ENCODE data around the gene CDKN2AIPNL. TPM values are rescaled to one million over a fixed set of nuclear protein-coding genes. Genes with fewer than 3 reads are reported as not detected.

CDKN2AIPNL gene
- total RNA-seq, 2 experiments from 2014 or later: 12.8 to 15.5 TPM

DNA sequence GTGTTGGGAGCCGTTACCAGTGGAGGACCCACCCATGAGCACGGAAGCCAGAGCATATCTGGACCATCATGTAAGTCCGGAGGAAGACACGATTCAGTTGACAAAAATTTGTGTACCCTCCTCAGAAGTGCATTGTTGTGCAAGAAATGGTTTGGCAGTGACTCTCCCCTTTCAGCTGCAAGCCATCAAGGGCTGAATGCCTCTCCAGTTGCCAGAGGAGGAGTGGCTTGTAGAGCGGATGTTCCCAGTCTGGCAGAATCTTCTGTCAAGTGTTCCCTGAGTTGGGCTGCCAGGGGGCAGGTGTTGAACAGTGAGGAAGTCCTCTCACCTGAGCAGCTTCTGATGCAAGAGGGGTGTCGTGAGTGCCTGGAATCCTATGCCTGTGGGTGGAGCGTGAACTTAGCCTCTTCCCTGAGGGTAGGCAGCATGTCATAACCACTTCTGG lies 27.6 kb upstream of the CDKN2AIPNL start:
- ATAC-seq (ENCODE audit: poor library complexity): no peak
- POLR2A ChIA-PET: no interaction called here
- Histone ChIP-seq H3K4me1 (ENCODE audit: insufficient read depth, low read length) (peaks cover 16% of the 10 kb centered on the region), H3K27ac (ENCODE audit: low read depth in 1 of 2, low read length in 2 of 2) (no peak overlapping the region), H3K36me3 (ENCODE audit: insufficient read depth, low read length) (no peaks in the 10 kb centered on the region), H3K27me3 (ENCODE audit: control insufficient read depth in 1 of 2, insufficient read depth in 2 of 2, low read length in 2 of 2) (no peaks in the 10 kb centered on the region), H3K4me3 (ENCODE audit: low read length) (no peak overlapping the region), H3K9me3 (ENCODE audit: control insufficient read depth in 1 of 2, insufficient read depth in 1 of 2, low read length in 2 of 2) (no peaks in the 10 kb centered on the region)
- TF ChIP-seq, protein P1, sequence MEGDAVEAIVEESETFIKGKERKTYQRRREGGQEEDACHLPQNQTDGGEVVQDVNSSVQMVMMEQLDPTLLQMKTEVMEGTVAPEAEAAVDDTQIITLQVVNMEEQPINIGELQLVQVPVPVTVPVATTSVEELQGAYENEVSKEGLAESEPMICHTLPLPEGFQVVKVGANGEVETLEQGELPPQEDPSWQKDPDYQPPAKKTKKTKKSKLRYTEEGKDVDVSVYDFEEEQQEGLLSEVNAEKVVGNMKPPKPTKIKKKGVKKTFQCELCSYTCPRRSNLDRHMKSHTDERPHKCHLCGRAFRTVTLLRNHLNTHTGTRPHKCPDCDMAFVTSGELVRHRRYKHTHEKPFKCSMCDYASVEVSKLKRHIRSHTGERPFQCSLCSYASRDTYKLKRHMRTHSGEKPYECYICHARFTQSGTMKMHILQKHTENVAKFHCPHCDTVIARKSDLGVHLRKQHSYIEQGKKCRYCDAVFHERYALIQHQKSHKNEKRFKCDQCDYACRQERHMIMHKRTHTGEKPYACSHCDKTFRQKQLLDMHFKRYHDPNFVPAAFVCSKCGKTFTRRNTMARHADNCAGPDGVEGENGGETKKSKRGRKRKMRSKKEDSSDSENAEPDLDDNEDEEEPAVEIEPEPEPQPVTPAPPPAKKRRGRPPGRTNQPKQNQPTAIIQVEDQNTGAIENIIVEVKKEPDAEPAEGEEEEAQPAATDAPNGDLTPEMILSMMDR (IDR thresholded peaks at IDR 0.05): no peak
- H3K4me3 Mint-ChIP-seq: no peak overlapping the region
- peaks cover 18% of the 10 kb centered on the region for H3K4me1 Mint-ChIP-seq (ENCODE audit: low read depth)
- DNase-seq: no peak
- no peaks in the 10 kb centered on the region for H3K9me3 Mint-ChIP-seq
- CTCF ChIA-PET: no interaction called here
- H3K27me3 Mint-ChIP-seq: no peaks in the 10 kb centered on the region
- intact Hi-C loops (cut with DNase I, micrococcal nuclease): no loop called here
- H3K27ac Mint-ChIP-seq: no peak overlapping the region
- H3K36me3 Mint-ChIP-seq (ENCODE audit: low read depth): no peaks in the 10 kb centered on the region

DNA sequence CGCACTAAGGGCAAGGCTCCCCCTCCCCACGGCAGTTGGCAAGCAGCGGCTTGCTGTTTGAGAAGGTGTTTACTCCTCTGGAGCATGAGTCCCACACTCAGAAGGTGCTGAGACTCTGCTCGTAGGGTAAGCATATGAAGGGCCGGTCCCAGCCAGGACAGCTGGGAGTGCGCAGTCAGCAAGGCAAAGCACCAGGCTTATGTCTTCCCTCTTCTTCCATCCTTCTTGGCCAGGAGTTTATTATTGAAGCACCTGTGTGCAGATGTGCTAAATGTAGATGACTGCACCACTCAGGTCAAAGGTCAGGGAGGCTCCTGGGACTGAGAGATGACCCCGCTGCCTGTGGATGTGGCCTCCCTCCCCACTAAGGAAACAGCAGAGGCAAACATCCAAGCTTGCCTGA lies 27.0 kb upstream of the CDKN2AIPNL start:
- Histone ChIP-seq H3K27ac (ENCODE audit: low read depth in 1 of 2, low read length in 2 of 2) (no peak overlapping the region), H3K36me3 (ENCODE audit: insufficient read depth, low read length) (no peaks in the 10 kb centered on the region), H3K9me3 (ENCODE audit: control insufficient read depth in 1 of 2, insufficient read depth in 1 of 2, low read length in 2 of 2) (no peaks in the 10 kb centered on the region), H3K4me1 (ENCODE audit: insufficient read depth, low read length) (peaks cover 16% of the 10 kb centered on the region), H3K27me3 (ENCODE audit: control insufficient read depth in 1 of 2, insufficient read depth in 2 of 2, low read length in 2 of 2) (no peaks in the 10 kb centered on the region), H3K4me3 (ENCODE audit: low read length) (no peak overlapping the region)
- ChIA-PET CTCF (no interaction called here), POLR2A (no interaction called here)
- DNase-seq: no peak
- Mint-ChIP-seq H3K4me1 (ENCODE audit: low read depth) (peaks cover 18% of the 10 kb centered on the region), H3K9me3 (no peaks in the 10 kb centered on the region), H3K4me3 (no peak overlapping the region), H3K36me3 (ENCODE audit: low read depth) (no peaks in the 10 kb centered on the region), H3K27me3 (no peaks in the 10 kb centered on the region), H3K27ac (no peak overlapping the region)
- TF ChIP-seq, protein P1 (IDR thresholded peaks at IDR 0.05): no peak
- intact Hi-C loops (cut with DNase I, micrococcal nuclease): no loop called here
- ATAC-seq (ENCODE audit: poor library complexity): no peak

DNA sequence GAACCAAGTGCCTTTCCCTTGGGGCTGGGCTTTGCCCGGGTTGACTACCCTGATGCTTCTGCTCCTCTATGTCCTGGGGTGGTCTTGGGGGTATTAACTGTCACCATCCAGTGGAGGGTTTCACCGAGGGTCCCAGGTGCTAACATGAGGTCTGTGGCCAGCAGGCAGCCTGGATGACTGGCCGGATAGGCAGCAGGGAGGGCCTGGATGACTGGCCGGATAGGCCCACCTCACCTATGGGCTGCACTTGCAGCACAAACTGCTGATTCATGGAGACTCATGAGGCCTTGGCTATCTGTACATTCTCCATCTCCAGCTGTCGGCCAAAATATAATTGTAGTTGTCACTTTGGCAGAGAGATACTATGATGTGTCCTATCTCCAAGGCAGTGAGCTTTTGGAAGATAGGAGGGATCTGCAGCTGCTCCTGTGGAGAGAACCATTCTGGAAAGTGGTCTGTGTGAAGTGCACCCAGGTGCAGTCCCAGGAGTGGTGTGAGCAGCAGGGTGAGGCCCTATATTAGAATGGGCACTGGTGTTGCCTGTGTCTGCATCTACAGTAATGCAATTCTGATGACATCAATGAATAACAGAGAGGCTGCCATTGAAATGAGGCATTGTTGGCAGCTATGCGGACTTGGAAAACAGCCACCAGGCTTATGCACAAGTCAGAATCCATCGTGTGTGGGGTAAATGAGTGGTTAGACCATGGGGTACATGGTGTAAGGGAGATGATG lies 26.3 kb upstream of the CDKN2AIPNL start:
- Histone ChIP-seq H3K9me3 (ENCODE audit: control insufficient read depth in 1 of 2, insufficient read depth in 1 of 2, low read length in 2 of 2) (no peaks in the 10 kb centered on the region), H3K36me3 (ENCODE audit: insufficient read depth, low read length) (no peaks in the 10 kb centered on the region), H3K4me1 (ENCODE audit: insufficient read depth, low read length) (peaks cover 16% of the 10 kb centered on the region), H3K27ac (ENCODE audit: low read depth in 1 of 2, low read length in 2 of 2) (no peak overlapping the region), H3K4me3 (ENCODE audit: low read length) (no peak overlapping the region), H3K27me3 (ENCODE audit: control insufficient read depth in 1 of 2, insufficient read depth in 2 of 2, low read length in 2 of 2) (no peaks in the 10 kb centered on the region)
- DNase-seq: no peak
- ChIA-PET POLR2A (interaction anchor here (0.6 kb wide), 1 partner anchor 320 kb away, joined by 3 read pairs; no protein-coding TSS in a partner anchor), CTCF (interaction anchor here (0.5 kb wide), 1 partner anchor 93 kb away, joined by 3 read pairs; no protein-coding TSS in a partner anchor)
- no peak for ATAC-seq (ENCODE audit: poor library complexity)
- Mint-ChIP-seq H3K4me1 (ENCODE audit: low read depth) (peaks cover 18% of the 10 kb centered on the region), H3K27me3 (no peaks in the 10 kb centered on the region), H3K9me3 (no peaks in the 10 kb centered on the region), H3K4me3 (no peak overlapping the region), H3K36me3 (ENCODE audit: low read depth) (no peaks in the 10 kb centered on the region), H3K27ac (peak overlapping the region; percentile 85)
- intact Hi-C loops (cut with DNase I, micrococcal nuclease): no loop called here
- TF ChIP-seq, protein P1 (IDR thresholded peaks at IDR 0.05): no peak
